Activated T-cell treated with anti-CD3 and anti-CD28 coated beads for 48 hours (primary cell): ENCODE results near the gene TOMT.

Experiments used
- DNase-seq: peaks from one replicate; pipeline ENCODE4 v3.0.0-alpha.2; 2020; ENCODE audit warnings: low read depth

The TOMT gene

GRCh38 chr11:72105888-72106287 lies at the start of gene TOMT:
TSS of gene TOMT (plus strand) at chr11:72105924. CDS start at chr11:72105952, 28 bp downstream.
- DNase-seq = no peak

- no peak for DNase-seq
These were observed 47.2 kb upstream of the TOMT start for GRCh38 chr11:72058416-72059034.

DNA sequence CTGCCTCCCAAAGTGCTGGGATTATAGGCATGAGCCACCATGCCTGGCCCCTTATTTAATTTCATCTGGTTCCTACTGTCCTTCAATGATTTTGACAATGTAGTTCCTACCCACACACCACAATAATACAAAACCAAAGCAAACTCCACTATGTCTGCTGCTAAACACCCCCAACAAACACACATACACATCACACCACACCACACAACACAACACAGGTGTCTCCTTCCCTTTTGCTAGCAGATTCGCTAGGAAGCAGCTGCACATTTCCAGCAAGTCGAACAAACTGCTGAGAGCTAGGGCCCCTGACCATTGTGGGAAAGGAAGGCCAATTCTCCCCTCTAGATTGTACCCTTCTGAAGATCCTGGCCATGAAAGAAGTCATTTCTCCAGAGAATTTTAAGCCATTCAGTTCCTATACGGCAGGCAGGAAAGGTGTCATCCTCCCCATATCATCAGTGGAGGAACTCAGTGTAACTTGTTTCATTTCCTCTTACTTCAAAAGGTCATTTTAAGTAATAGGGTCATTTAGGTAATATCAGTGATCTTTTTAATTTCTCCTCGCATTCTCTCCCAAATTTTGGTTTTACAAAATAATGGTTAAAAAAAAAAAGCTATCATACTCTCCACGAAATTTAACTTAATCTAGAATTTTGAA lies 43.9 kb upstream of the TOMT start:
- no peak for DNase-seq

GRCh38 chr11:72066855-72067254 lies 38.9 kb upstream of the TOMT start:
- DNase-seq = no peak

DNA sequence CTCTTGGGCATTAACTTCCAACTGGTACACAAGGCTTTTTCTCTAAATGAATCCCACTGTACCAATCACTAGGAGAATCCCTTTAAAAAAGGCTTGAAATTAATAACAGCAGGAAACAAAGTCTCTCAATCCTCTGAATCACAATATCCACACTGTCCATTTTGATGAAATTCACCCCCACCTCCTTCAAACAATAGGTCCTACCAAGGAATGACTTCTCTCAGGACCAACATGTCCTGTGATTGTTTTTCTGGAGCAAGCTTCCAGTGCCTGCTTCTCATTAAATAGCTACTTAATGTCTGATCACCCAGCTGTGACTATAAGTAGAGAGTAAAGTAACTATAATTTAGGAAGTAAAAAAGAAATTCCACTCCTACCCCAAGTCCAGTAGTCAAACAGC lies 38.5 kb upstream of the TOMT start:
- DNase-seq = no peak

DNA sequence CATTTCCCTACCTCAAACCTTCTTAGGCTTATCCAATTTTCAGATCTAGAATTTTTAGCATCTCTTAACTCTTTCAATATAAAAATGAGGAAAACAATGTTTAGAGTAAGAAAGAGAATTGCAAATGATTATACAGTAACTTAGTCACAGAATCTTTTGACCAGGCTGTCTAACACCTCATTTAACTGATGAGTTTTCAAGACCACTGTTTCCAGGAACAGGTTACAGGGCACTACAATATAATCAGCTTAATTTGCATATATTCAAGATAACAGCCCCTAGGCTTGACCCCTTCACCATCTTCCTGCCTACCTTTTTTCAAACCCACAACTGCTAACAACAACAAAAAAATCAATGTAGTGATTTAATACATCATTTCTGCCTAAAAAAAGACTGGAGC lies 38.0 kb upstream of the TOMT start:
- no peak for DNase-seq

- DNase-seq = no peak
These were observed 36.5 kb upstream of the TOMT start for GRCh38 chr11:72069200-72069599.

- no peak for DNase-seq
These were observed 35.9 kb upstream of the TOMT start for GRCh38 chr11:72069787-72070251.

GRCh38 chr11:72070491-72070890 lies 35.2 kb upstream of the TOMT start:
- DNase-seq = no peak

- no peak for DNase-seq
These were observed 33.4 kb upstream of the TOMT start for GRCh38 chr11:72072348-72072747.

DNA sequence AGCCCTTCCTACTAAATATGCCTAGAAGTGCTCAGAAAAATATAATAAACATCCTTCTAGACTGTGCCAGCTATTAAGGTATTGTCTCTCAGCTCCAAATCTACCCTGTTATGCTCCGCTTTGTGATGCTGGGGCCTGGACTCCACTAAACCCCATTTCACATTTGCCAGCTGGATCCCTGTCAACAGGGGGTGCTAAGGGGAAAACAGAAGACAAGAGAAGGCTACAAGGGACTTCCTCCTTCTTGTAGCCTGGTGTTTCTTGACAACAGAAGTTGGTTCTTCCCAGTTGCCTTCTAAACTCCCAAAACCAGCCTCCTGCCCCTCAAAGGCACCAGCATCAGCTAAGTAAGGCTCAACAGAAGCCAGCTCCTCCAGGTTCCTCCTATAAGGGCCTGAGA lies 30.6 kb upstream of the TOMT start:
- no peak for DNase-seq

- no peak for DNase-seq
These were observed 30.0 kb upstream of the TOMT start for GRCh38 chr11:72075756-72076155.

DNA sequence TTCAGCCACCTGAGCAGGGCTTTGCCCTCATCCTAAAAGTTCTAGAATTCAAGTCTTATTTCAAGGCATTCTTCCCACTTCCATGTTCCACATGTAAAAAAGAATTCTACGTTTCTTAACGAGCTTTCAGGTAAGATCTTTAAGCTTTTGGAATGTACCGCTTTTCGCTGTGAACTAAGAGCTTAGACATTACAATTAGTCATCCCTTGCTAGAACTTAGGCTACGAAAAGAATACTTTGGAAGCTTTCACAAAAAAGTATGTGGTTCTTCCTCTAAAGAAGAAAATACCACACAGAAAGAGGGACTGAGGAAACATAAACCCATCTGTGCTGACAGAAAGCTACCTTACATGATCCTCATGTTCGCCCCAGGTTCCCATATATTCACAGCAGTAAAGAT lies 27.2 kb upstream of the TOMT start:
- DNase-seq = no peak

- DNase-seq = no peak
These were observed 25.9 kb upstream of the TOMT start for GRCh38 chr11:72079819-72080325.

DNA sequence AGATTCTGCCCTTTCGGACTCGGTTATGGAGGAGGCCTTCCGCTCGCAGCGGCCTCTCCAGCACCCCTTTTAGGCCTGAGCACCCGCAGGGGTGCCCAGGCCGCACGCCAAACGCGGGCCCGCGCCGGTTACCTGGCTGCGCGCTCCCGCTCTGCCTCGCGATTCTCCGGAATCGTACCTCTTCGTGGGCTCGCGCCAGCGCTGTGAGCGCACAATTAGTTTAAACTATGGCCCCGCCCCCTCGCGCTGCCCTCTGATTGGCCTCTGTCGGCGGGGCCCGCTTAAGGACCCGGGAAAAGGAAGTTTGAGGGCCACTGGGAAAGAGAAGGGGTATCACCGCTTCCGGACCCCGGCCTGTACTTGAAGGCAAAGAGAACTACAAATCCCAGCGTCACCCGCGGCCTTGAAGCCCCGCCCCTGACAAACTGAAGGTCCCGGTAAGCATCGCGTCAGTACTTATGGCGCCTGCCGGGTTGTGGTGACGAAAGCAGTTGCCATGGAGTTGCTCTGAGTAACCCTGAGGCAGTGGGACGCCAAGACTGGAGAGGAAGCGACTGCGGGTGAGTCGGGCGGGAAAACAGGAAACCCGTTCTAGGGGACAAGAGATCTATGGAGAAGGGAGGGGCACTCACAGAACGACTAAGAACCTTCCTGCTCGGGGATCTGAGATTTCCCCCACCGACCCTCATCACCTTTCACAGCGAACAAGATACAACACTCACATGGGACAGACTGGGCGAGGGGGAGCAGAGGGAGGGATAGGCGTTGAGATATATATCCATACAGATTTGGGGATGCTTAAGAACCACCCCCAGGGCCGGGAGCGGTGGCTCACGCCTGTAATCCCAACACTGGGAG lies 25.2 kb upstream of the TOMT start, which contains the start of the genes LRRC51 and NUMA1:
LRRC51 (plus strand) TSS at position 525 of the 858 bp plus-strand sequence. CDS start 8,234 bp downstream, outside the sequence.
NUMA1 (minus strand) TSS at position 217 of the 858 bp plus-strand sequence. CDS start 44,599 bp downstream, outside the sequence.
- peak; percentile 95 for DNase-seq

DNA sequence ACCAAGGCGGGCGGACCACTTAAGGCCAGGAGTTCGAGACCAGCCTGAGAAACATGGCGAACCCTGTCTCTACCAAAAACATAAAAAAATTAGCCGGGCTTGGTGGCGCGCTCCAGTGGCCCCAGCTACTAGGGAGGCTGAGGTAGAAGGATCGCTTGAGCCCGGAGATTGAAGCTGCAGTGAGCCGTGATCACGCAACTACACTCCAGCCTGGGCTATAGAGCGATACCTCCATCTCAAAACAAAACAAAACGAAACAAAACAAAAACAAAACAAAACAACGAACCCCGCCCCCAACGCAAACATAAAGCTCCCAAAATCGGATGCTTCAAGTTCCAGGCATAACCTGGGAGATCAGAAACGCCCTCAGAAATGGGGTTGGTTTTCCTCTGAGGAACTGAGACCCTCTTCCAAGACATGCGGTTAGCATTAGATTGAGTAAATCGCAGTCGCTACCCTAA lies 24.5 kb upstream of the TOMT start:
- DNase-seq = no peak

GRCh38 chr11:72081821-72082453 lies 23.8 kb upstream of the TOMT start:
- DNase-seq = no peak

DNA sequence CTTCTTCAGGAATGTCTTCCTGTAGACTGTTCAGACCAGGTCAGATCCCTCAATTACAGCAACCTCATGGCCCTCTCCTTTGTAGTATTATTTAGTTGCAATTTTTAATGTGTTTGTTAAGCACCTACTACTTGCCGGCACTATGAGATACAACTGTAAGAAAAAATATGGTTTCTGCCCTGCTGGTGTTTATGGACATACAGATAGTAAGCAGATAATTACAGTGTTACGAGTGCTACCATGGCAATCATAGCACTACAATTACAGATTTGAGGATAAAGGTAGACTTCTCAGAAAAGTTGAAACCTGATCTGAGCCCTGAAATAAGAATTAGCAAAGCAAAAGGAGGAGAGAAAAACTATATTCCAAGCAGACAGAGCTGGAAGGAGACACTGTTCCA lies 22.3 kb upstream of the TOMT start:
- no peak for DNase-seq

- no peak for DNase-seq
These were observed 21.6 kb upstream of the TOMT start for GRCh38 chr11:72084076-72084475.

GRCh38 chr11:72084965-72085364 lies 20.8 kb upstream of the TOMT start:
- no peak for DNase-seq

GRCh38 chr11:72085621-72086351 lies 19.9 kb upstream of the TOMT start:
- no peak for DNase-seq
